LHCN-M2 (cell line): ENCODE results near the gene P2RX5. TPM values are rescaled to one million over a fixed set of nuclear protein-coding genes. Genes with fewer than 3 reads are reported as not detected.
"Not testable (repeated sequence)": the region's sequence is repeated elsewhere in the genome, so short reads cannot be mapped to it uniquely, and the experiment has no call there.

Source experiments
- DNase-seq: peaks from one replicate; pipeline ENCODE4 v3.0.0-alpha.2; 2012; ENCODE audit warnings: low read depth
- polyA plus RNA-seq: library from polyadenylated mRNA; unstranded; fragments of >200 nt; gene quantifications from one replicate; pipeline ENCODE4 v1.2.1, GENCODE V29; 2012; ENCODE audit warnings: missing spikeins
- total RNA-seq: library from RNA; depleted of rRNA; stranded (reverse); fragments of >200 nt; gene quantifications from 2 replicates; pipeline ENCODE4 v1.2.3, GENCODE V29; 2014; rRNA removed

P2RX5 gene
- 21.5 and 28.6 TPM in 2 replicates for total RNA-seq
- polyA plus RNA-seq: 31.5 TPM

GRCh38 chr17:3695723-3696411 is at the start of gene P2RX5:
TSS of gene P2RX5 (minus strand) at chr17:3696155. CDS start at chr17:3696005, 150 bp downstream.
- no peak for DNase-seq

DNA sequence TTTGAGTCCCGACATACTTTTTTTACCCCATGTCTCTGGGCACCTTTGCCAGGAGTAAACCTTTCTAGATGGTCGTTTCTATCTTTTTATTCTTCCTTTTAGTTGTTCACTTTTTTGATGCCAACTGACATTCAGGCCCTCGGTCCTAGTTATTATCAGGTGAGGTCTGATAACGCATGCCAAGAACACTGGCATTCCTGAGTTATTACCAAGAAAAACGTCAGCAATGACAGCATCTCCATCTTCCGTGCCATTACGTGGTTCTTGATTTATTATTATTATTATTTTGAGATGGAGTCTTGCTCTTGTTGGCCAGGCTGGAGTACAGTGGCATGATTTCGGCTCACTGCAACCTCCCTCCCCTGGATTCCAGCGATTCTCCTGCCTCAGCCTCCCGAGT is 49.1 kb upstream of the P2RX5 start:
- no peak for DNase-seq

DNA sequence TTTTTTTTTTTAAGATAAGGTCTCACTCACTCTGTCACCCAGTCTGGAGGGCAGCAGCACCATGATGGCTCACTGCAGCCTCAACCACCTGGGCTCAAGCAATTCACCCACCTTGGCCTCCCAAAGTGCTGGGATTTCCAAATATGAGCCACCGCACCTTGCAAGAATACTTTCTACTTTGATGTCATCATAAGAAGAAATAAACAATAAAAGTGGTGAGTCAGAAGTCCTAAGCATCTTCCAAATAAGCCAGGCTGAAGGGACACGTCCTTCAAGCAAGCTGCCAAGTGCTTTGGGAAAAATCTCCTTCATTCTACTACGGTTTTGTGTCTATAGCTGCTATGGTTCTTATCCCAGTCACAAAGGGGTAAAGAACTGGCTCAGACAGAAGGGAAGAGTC is 48.1 kb upstream of the P2RX5 start:
- DNase-seq: no peak

- DNase-seq: no peak
These were observed 44.7 kb upstream of the P2RX5 start for GRCh38 chr17:3740611-3741073.

DNA sequence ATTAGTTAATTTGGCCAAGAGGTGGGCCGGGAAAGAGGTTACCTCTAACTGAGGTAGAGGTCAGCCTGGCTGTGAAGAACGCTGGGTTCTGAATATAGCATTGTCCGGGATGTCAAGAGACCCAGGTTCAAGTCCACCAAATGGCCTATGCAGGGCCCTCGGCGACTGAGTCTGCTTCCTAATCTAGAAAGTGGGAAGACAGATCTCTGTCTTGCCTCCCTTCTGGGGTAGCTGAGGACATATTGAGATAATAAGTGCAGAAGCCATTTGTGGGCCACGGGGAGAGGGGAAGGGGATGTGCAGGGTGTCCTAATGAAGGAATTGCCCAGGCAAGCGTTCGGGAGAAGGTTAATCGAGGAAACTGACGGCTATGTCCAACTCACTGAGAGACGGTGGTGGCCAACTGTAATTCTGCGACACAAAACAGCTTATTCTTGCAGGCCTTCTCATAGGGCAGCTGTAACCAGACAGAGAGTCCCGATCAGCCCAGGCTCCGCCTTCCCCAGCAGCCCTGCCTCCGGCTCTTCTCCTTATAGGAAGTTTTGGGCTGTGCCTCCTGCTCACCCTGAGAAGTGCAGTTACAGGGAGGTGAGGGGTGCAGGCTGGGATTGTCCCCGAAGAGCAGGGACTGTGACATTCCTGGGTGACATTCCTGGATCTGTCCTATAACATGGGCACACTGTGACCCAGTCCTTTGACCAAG is 43.6 kb upstream of the P2RX5 start:
- DNase-seq: no peak

- no peak for DNase-seq
These were observed 42.8 kb upstream of the P2RX5 start for GRCh38 chr17:3738562-3739295.

- DNase-seq: no peak
These were observed 39.6 kb upstream of the P2RX5 start for GRCh38 chr17:3735515-3735914.

- DNase-seq: not testable (repeated sequence)
These were observed 38.9 kb upstream of the P2RX5 start for GRCh38 chr17:3734911-3735276.

DNA sequence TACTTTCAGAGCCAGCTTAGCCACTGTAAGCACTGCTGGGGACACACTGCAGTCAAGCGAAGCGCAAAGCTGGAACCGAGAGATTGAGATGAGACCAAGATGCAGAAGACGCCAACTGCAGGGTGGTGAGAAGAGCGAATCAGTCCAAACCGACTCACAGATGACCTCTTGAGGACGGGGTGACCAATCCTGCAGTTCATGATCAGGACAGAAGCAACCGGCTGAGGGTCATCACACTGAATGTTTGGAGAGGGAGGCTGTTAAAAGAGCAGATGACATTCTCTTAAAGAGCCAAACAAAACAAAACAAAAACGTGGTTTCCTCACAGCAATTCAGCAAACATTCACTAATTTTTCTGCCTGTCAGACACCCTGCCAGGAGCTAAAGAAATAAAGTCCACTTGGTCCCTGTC is 36.3 kb upstream of the P2RX5 start:
- DNase-seq: no peak

DNA sequence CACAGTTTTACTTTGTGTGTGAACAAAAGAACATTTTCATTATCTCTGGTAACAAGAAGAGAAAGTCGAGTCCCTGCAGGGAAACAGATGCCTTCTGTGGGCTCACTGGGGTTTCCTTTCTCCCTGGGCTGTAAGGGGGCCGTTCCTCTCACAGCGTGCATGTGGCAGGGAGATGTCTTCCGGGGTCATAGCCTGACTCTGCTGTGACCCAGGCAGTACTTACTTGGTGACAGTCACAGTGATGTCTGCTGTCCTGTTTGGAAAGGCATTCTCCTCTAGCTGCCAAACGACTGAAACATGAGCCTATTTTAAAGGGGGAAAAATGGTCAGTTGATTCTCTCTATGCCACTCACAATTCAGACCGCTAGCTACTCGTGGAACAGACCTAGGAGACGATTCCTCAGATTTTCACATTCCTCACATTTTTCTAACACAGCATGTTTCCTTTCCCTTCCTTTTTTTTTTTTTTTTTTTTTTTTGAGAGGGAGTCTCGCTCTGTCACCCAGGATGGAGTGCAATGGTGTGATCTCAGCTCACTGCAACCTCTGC is 35.0 kb upstream of the P2RX5 start:
- DNase-seq: no peak

- no peak for DNase-seq
These were observed 33.9 kb upstream of the P2RX5 start for GRCh38 chr17:3729881-3730280.

DNA sequence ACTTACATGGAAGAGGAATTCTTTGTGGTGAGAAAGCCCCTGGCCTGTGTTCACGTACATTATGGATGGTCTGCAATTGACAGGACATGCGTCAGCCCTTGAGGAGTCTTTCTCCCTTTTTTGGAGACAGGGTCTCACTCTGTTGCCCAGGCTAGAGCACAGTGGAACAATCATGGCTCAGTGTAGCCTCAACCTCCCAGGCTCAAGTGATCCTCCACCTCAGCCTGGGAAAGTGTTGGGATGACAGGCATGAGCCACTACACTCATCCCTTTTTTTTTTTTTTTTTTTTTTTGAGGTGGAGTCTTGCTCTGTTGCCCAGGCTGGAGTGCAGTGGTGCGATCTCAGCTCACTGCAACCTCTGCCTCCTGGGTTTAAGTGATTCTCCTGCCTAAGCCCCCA is 32.1 kb upstream of the P2RX5 start:
- DNase-seq: not testable (repeated sequence)

DNA sequence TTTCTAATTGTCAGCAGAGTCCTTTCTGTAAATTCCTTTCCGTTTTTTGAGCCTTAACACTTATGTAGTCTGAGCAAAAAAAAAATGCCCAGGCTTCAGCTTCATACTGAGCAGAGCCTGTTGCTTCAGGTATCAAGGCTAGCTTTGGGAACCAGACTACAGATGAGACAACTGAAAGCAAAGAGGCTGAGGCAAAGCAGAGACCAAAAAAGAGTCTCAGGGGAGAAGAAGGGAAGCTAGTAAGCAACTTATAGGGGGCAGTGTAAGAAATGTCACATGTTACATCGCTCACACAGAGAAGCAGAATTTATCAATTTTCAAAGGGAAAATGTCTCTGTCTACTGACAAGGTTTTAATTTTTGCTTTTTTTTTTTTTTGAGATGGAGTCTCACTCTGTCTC is 31.1 kb upstream of the P2RX5 start:
- no peak for DNase-seq

GRCh38 chr17:3724378-3725077 is 28.6 kb upstream of the P2RX5 start:
- DNase-seq: no peak

DNA sequence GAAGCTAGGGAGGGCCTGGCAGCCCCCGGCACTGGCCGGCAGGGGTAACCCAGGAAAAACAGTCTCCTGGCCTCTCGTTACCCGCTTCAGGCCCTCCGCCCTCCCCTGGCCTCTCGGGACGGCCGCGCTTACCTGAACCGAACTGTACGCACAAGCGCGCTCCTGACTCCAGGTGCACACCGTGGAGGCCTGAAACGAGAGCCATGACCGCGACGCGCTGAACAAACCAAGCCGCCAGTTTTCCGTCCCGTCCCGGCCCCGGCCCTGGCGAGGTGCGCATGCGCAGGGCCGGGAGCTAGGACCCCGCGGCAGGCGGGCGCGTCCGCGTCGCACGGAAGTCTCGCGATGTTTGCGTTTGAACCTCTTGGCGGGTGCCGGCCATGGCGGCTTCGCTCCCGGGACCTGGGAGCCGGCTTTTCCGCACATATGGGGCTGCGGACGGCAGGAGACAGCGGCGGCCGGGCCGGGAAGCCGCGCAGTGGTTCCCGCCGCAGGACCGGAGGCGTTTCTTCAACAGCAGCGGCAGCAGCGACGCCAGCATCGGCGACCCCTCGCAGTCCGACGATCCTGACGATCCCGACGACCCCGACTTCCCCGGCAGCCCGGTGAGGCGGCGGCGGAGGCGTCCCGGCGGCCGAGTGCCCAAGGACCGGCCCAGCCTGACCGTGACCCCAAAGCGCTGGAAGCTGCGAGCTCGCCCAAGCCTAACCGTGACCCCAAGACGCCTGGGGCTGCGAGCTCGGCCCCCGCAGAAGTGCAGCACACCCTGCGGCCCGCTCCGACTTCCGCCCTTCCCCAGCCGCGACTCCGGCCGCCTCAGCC is 27.8 kb upstream of the P2RX5 start, which contains the start of gene HASPIN:
Gene HASPIN (plus strand): TSS at position 348 of the 822 bp plus-strand sequence. CDS start 33 bp downstream, at position 381.
- DNase-seq: peak; percentile 84

DNA sequence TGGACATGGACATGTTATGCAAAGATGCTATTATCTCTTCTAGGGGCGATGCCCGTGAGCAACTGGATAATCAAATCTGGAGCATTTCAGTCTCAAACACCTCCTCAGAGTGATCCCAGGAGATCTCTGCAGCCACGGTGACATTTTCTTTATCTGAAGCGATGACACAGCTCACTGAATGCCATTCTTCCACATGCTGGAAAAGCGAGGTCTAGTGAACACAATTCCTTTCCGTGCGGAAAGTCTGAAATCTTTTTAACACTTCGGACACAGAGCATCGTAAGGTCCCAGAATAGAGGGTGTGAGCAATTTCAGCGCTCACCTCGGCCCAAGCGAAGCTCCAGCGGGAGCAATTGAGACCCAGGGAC is 27.2 kb upstream of the P2RX5 start:
- DNase-seq: no peak

- DNase-seq: no peak
These were observed 26.8 kb upstream of the P2RX5 start for GRCh38 chr17:3722716-3723115.

DNA sequence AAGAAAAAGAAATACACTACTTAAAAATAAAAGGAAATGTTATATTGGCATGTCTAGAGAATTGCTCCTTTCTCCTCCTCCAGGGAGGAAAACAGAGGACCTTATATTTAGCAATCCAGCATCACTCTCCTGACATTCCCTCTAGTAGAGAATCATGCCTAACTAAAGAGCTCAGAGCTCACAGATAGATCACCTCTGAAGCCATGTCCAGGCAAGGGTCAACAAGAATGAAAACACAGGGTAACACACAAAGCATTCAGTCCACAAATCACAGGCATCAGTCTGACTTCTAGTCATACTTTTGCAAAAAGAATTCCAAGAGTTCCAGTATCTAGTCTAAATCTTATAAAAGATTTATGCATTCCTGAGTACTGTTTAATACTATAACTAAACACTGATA is 23.3 kb upstream of the P2RX5 start:
- no peak for DNase-seq

DNA sequence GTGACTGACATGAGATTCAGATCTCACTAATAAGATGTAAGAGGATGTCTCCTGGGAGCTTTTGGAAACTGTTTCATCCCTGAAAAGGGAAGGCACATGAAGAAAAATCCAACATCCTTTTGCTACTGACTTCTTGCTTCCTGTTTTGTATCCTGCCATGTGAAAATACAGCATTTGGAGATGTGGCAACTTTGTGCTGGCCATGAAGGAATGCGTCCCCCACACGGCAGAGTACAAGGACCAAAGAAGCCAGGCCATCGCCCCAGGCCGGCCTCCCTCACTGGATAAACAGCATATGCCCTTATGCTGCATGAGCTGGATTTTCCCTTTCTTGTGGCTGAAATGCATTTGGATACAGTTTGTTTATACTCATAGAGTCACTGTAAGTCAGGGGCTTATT is 22.2 kb upstream of the P2RX5 start:
- DNase-seq: no peak

GRCh38 chr17:3715296-3715695 is 19.3 kb upstream of the P2RX5 start:
- no peak for DNase-seq
